Measurements from ENCODE around the gene CHSY1.

Gene CHSY1

GRCh38 chr15:101243420-101243819, 8.4 kb downstream of the CHSY1 start:
- H3K9me3 Mint-ChIP-seq: no peaks in the 10 kb centered on the region
- H3K27ac Mint-ChIP-seq: peak overlapping the region; percentile 92
- peaks cover 89% of the 10 kb centered on the region for H3K36me3 Mint-ChIP-seq (ENCODE audit: low read depth)
- H3K27me3 Mint-ChIP-seq: no peaks in the 10 kb centered on the region
- H3K4me3 Mint-ChIP-seq: peak overlapping the region; percentile 68
- peaks cover 96% of the 10 kb centered on the region for H3K4me1 Mint-ChIP-seq (ENCODE audit: low read depth)
- no peak for DNase-seq

- no peaks in the 10 kb centered on the region for H3K9me3 Mint-ChIP-seq
- H3K4me3 Mint-ChIP-seq: peak overlapping the region; percentile 68
- H3K27me3 Mint-ChIP-seq: no peaks in the 10 kb centered on the region
- peaks cover 94% of the 10 kb centered on the region for H3K4me1 Mint-ChIP-seq (ENCODE audit: low read depth)
- H3K27ac Mint-ChIP-seq: peak overlapping the region; percentile 92
- DNase-seq: no peak
- H3K36me3 Mint-ChIP-seq (ENCODE audit: low read depth): peaks cover 89% of the 10 kb centered on the region
These were observed 8.9 kb downstream of the CHSY1 start for GRCh38 chr15:101242999-101243336.

GRCh38 chr15:101242160-101242998, 9.5 kb downstream of the CHSY1 start:
- DNase-seq: peak; percentile 52
- H3K27ac Mint-ChIP-seq: peak overlapping the region; percentile 92
- no peaks in the 10 kb centered on the region for H3K27me3 Mint-ChIP-seq
- peak overlapping the region; percentile 68 for H3K4me3 Mint-ChIP-seq
- H3K4me1 Mint-ChIP-seq (ENCODE audit: low read depth): peaks cover 91% of the 10 kb centered on the region
- no peaks in the 10 kb centered on the region for H3K9me3 Mint-ChIP-seq
- H3K36me3 Mint-ChIP-seq (ENCODE audit: low read depth): peaks cover 87% of the 10 kb centered on the region

GRCh38 chr15:101240358-101240757, 11.5 kb downstream of the CHSY1 start:
- no peak overlapping the region for H3K4me3 Mint-ChIP-seq
- DNase-seq: no peak
- H3K27me3 Mint-ChIP-seq: no peaks in the 10 kb centered on the region

GRCh38 chr15:101239724-101240136, 12.1 kb downstream of the CHSY1 start:
- Mint-ChIP-seq H3K36me3 (ENCODE audit: low read depth) (peaks cover 86% of the 10 kb centered on the region), H3K4me3 (peak overlapping the region; percentile 51), H3K27ac (peak overlapping the region; percentile 87), H3K9me3 (no peaks in the 10 kb centered on the region), H3K4me1 (ENCODE audit: low read depth) (peaks cover 83% of the 10 kb centered on the region), H3K27me3 (no peaks in the 10 kb centered on the region)
- DNase-seq: no peak

More at GRCh38 chr15:101240358-101240757, 11.5 kb downstream of the CHSY1 start:
- no peaks in the 10 kb centered on the region for H3K9me3 Mint-ChIP-seq
- peaks cover 86% of the 10 kb centered on the region for H3K36me3 Mint-ChIP-seq (ENCODE audit: low read depth)
- peaks cover 84% of the 10 kb centered on the region for H3K4me1 Mint-ChIP-seq (ENCODE audit: low read depth)
- H3K27ac Mint-ChIP-seq: peak overlapping the region; percentile 87

GRCh38 chr15:101237251-101237650, 14.6 kb downstream of the CHSY1 start:
- H3K4me1 Mint-ChIP-seq (ENCODE audit: low read depth): peaks cover 78% of the 10 kb centered on the region
- H3K4me3 Mint-ChIP-seq: no peak overlapping the region

GRCh38 chr15:101233651-101234280, 18.1 kb downstream of the CHSY1 start:
- Mint-ChIP-seq H3K4me3 (no peak overlapping the region), H3K36me3 (ENCODE audit: low read depth) (peaks cover 96% of the 10 kb centered on the region), H3K27me3 (no peaks in the 10 kb centered on the region), H3K4me1 (ENCODE audit: low read depth) (peaks cover 68% of the 10 kb centered on the region), H3K27ac (peak overlapping the region; percentile 37), H3K9me3 (peaks cover 10% of the 10 kb centered on the region)
- DNase-seq: no peak

More at GRCh38 chr15:101237251-101237650, 14.6 kb downstream of the CHSY1 start:
- H3K27ac Mint-ChIP-seq: no peak overlapping the region
- no peak for DNase-seq
- H3K9me3 Mint-ChIP-seq: no peaks in the 10 kb centered on the region
- no peaks in the 10 kb centered on the region for H3K27me3 Mint-ChIP-seq
- H3K36me3 Mint-ChIP-seq (ENCODE audit: low read depth): peaks cover 91% of the 10 kb centered on the region

GRCh38 chr15:101232677-101233076, 19.2 kb downstream of the CHSY1 start:
- H3K9me3 Mint-ChIP-seq: peaks cover 11% of the 10 kb centered on the region
- no peaks in the 10 kb centered on the region for H3K27me3 Mint-ChIP-seq
- no peak overlapping the region for H3K27ac Mint-ChIP-seq
- peaks cover 97% of the 10 kb centered on the region for H3K36me3 Mint-ChIP-seq (ENCODE audit: low read depth)
- DNase-seq: no peak
- H3K4me1 Mint-ChIP-seq (ENCODE audit: low read depth): peaks cover 68% of the 10 kb centered on the region
- no peak overlapping the region for H3K4me3 Mint-ChIP-seq

GRCh38 chr15:101228313-101228712, 23.5 kb downstream of the CHSY1 start:
- peaks cover 95% of the 10 kb centered on the region for H3K36me3 Mint-ChIP-seq (ENCODE audit: low read depth)
- peaks cover 11% of the 10 kb centered on the region for H3K9me3 Mint-ChIP-seq
- H3K4me1 Mint-ChIP-seq (ENCODE audit: low read depth): peaks cover 77% of the 10 kb centered on the region
- DNase-seq: no peak
- H3K4me3 Mint-ChIP-seq: no peak overlapping the region
- H3K27me3 Mint-ChIP-seq: no peaks in the 10 kb centered on the region
- H3K27ac Mint-ChIP-seq: peak overlapping the region; percentile 8

GRCh38 chr15:101225658-101226057, 26.2 kb downstream of the CHSY1 start:
- Mint-ChIP-seq H3K36me3 (ENCODE audit: low read depth) (peaks cover 87% of the 10 kb centered on the region), H3K27ac (peak overlapping the region; percentile 63), H3K4me1 (ENCODE audit: low read depth) (peaks cover 75% of the 10 kb centered on the region), H3K9me3 (peaks cover 11% of the 10 kb centered on the region), H3K27me3 (no peaks in the 10 kb centered on the region), H3K4me3 (no peak overlapping the region)
- no peak for DNase-seq

- no peak for DNase-seq
- no peaks in the 10 kb centered on the region for H3K27me3 Mint-ChIP-seq
- H3K27ac Mint-ChIP-seq: peak overlapping the region; percentile 66
- H3K36me3 Mint-ChIP-seq (ENCODE audit: low read depth): peaks cover 86% of the 10 kb centered on the region
- no peak overlapping the region for H3K4me3 Mint-ChIP-seq
- no peaks in the 10 kb centered on the region for H3K9me3 Mint-ChIP-seq
- peaks cover 78% of the 10 kb centered on the region for H3K4me1 Mint-ChIP-seq (ENCODE audit: low read depth)
These were observed 29.9 kb downstream of the CHSY1 start for GRCh38 chr15:101221902-101222301.

- no peak for DNase-seq
- peaks cover 85% of the 10 kb centered on the region for H3K36me3 Mint-ChIP-seq (ENCODE audit: low read depth)
- H3K4me1 Mint-ChIP-seq (ENCODE audit: low read depth): peaks cover 76% of the 10 kb centered on the region
- no peaks in the 10 kb centered on the region for H3K27me3 Mint-ChIP-seq
- no peak overlapping the region for H3K4me3 Mint-ChIP-seq
- peak overlapping the region; percentile 27 for H3K27ac Mint-ChIP-seq
- H3K9me3 Mint-ChIP-seq: no peaks in the 10 kb centered on the region
These were observed 31.8 kb downstream of the CHSY1 start for GRCh38 chr15:101220060-101220459.

- Mint-ChIP-seq H3K4me1 (ENCODE audit: low read depth) (peaks cover 73% of the 10 kb centered on the region), H3K27ac (peak overlapping the region; percentile 71), H3K36me3 (ENCODE audit: low read depth) (peaks cover 83% of the 10 kb centered on the region), H3K9me3 (no peaks in the 10 kb centered on the region), H3K27me3 (no peaks in the 10 kb centered on the region), H3K4me3 (no peak overlapping the region)
- no peak for DNase-seq
These were observed 32.4 kb downstream of the CHSY1 start for GRCh38 chr15:101219441-101219840.

- no peaks in the 10 kb centered on the region for H3K9me3 Mint-ChIP-seq
- H3K4me3 Mint-ChIP-seq: no peak overlapping the region
- H3K27ac Mint-ChIP-seq: peak overlapping the region; percentile 7
- H3K4me1 Mint-ChIP-seq (ENCODE audit: low read depth): peaks cover 79% of the 10 kb centered on the region
- no peak for DNase-seq
- no peaks in the 10 kb centered on the region for H3K27me3 Mint-ChIP-seq
- H3K36me3 Mint-ChIP-seq (ENCODE audit: low read depth): peaks cover 90% of the 10 kb centered on the region
These were observed 34.4 kb downstream of the CHSY1 start for GRCh38 chr15:101217446-101217845.

- H3K36me3 Mint-ChIP-seq (ENCODE audit: low read depth): peaks cover 88% of the 10 kb centered on the region
- no peaks in the 10 kb centered on the region for H3K9me3 Mint-ChIP-seq
These were observed 35.7 kb downstream of the CHSY1 start for GRCh38 chr15:101216100-101216499.

More at GRCh38 chr15:101216100-101216499, 35.7 kb downstream of the CHSY1 start:
- DNase-seq: no peak
- H3K27me3 Mint-ChIP-seq: no peaks in the 10 kb centered on the region
- H3K4me3 Mint-ChIP-seq: no peak overlapping the region
- H3K27ac Mint-ChIP-seq: no peak overlapping the region
- peaks cover 83% of the 10 kb centered on the region for H3K4me1 Mint-ChIP-seq (ENCODE audit: low read depth)

Data from activated T-cell treated with anti-CD3 and anti-CD28 coated beads, Interleukin-2, amount 50 U/mL, for 24 hours (primary cell).